HepG2 (cell line): Measurements from ENCODE around the gene BCL2L1. TPM values are rescaled to one million over a fixed set of nuclear protein-coding genes. Genes with fewer than 3 reads are reported as not detected.

Experiments
- ARNTL ChIP-seq: sonication (generic); formaldehyde crosslinking; IDR thresholded peaks from 2 replicates; pipeline ENCODE4 v1.4.0; 2020; ENCODE audit warnings: mild to moderate bottlenecking, missing genetic modification reagents
- CHD2 ChIP-seq: IDR thresholded peaks from 2 replicates; pipeline ENCODE4 v1.6.1; 2011; ENCODE audit warnings: low read depth, low read length, improper control_type of control experiment
- EEA1 ChIP-seq: sonication (generic); formaldehyde crosslinking; IDR thresholded peaks from 2 replicates; pipeline ENCODE4 v1.5.1; 2020; ENCODE audit warnings: mild to moderate bottlenecking, missing genetic modification reagents, borderline replicate concordance
- ETV5 ChIP-seq: IDR thresholded peaks from 2 replicates; pipeline ENCODE4 v1.6.1; 2018; ENCODE audit warnings: missing biosample characterization, missing genetic modification reagents, inconsistent platforms, borderline replicate concordance
- FLYWCH1 ChIP-seq: sonication (generic); formaldehyde crosslinking; IDR thresholded peaks from 2 replicates; pipeline ENCODE4 v1.8.1; 2023; ENCODE audit warnings: mild to moderate bottlenecking, missing genetic modification reagents
- GABPB1 ChIP-seq: IDR thresholded peaks from 2 replicates; pipeline ENCODE4 v1.6.1; 2016; ENCODE audit warnings: mild to moderate bottlenecking, missing genetic modification reagents, moderate library complexity, missing compliant biosample characterization
- KDM6A ChIP-seq: IDR thresholded peaks from 2 replicates; pipeline ENCODE4 v1.6.1; 2016; ENCODE audit warnings: low read depth
- NKX3-1 ChIP-seq: sonication (generic); formaldehyde crosslinking; IDR thresholded peaks from 2 replicates; pipeline ENCODE4 v1.5.0; 2020; ENCODE audit warnings: missing genetic modification reagents
- RAD21 ChIP-seq: fragments of 450-650 bp; formaldehyde crosslinking; IDR thresholded peaks from 2 replicates; pipeline ENCODE4 v1.5.0; 2020; ENCODE audit warnings: mild to moderate bottlenecking
- SP140L ChIP-seq: sonication (generic); formaldehyde crosslinking; IDR thresholded peaks from 2 replicates; pipeline ENCODE4 v1.4.0; 2020; ENCODE audit warnings: missing genetic modification reagents, borderline replicate concordance
- SP4 ChIP-seq: sonication (generic); formaldehyde crosslinking; IDR thresholded peaks from 2 replicates; pipeline ENCODE4 v1.8.1; 2023; ENCODE audit warnings: mild to moderate bottlenecking, missing genetic modification reagents
- ZNF317 ChIP-seq: sonication (generic); formaldehyde crosslinking; IDR thresholded peaks from 2 replicates; pipeline ENCODE4 v1.5.0; 2020; ENCODE audit warnings: mild to moderate bottlenecking, missing genetic modification reagents
- ZNF367 ChIP-seq: sonication (generic); formaldehyde crosslinking; IDR thresholded peaks from 2 replicates; pipeline ENCODE4 v1.4.0; 2020; ENCODE audit warnings: missing genetic modification reagents, borderline replicate concordance
- ZNF543 ChIP-seq: sonication (generic); formaldehyde crosslinking; IDR thresholded peaks from 2 replicates; pipeline ENCODE4 v1.4.0; 2020; ENCODE audit warnings: mild to moderate bottlenecking, missing genetic modification reagents
- ZNF703 ChIP-seq: sonication (generic); formaldehyde crosslinking; IDR thresholded peaks from 2 replicates; pipeline ENCODE4 v1.5.1; 2020; ENCODE audit warnings: missing genetic modification reagents, mild to moderate bottlenecking, moderate library complexity, borderline replicate concordance
- ZNF747 ChIP-seq: sonication (generic); formaldehyde crosslinking; IDR thresholded peaks from 2 replicates; pipeline ENCODE4 v1.8.1; 2023; ENCODE audit warnings: missing genetic modification reagents, mild to moderate bottlenecking, borderline replicate concordance
- ZNF775 ChIP-seq: sonication (generic); formaldehyde crosslinking; IDR thresholded peaks from 2 replicates; pipeline ENCODE4 v1.4.0; 2020; ENCODE audit warnings: missing genetic modification reagents, mild to moderate bottlenecking, moderate library complexity, borderline replicate concordance
- polyA plus RNA-seq, 8 experiments: library from polyadenylated mRNA; depleted of rRNA in 3 of 8; stranded (reverse) in 7 of 8; unstranded in 1 of 8; fragments of >200 nt; fragmentation: Illumina TruSeq in 4 of 8; extraction: Trizol in 4 of 8; gene quantifications; 2 replicates each; pipeline versions ENCODE4 v1.2.1 to v1.2.3, GENCODE V29; 2011 to 2016; ENCODE audit warnings: low read depth in 4 of 8, missing spikeins in 1 of 8, mixed read lengths in 1 of 8; ENCODE audit not compliant: insufficient read depth in 1 of 8
- total RNA-seq, 5 experiments: library from RNA; depleted of rRNA; stranded (reverse); fragments of >200 nt; fragmentation: Illumina TruSeq; extraction: Trizol; gene quantifications; 2 replicates each; pipeline ENCODE4 v1.2.3, GENCODE V29; 2016; ENCODE audit warnings: low read depth in 1 of 5
- TF ChIP-seq, protein P1 (sequence below): sonication (generic); formaldehyde crosslinking; IDR thresholded peaks from 2 replicates; pipeline ENCODE4 v1.4.0; 2020; ENCODE audit warnings: missing genetic modification reagents
- TF ChIP-seq, protein P2 (sequence below): sonication (generic); formaldehyde crosslinking; IDR thresholded peaks from 2 replicates; pipeline ENCODE4 v1.4.0; 2020; ENCODE audit warnings: missing genetic modification reagents
- TF ChIP-seq, protein P3 (sequence below): sonication (generic); formaldehyde crosslinking; IDR thresholded peaks from 2 replicates; pipeline ENCODE4 v1.8.0; 2022; ENCODE audit warnings: mild to moderate bottlenecking, missing genetic modification reagents, moderate library complexity
- TF ChIP-seq, protein P4 (sequence below): sonication (generic); formaldehyde crosslinking; IDR thresholded peaks from 2 replicates; pipeline ENCODE4 v1.4.0; 2020; ENCODE audit warnings: missing genetic modification reagents, borderline replicate concordance
- TF ChIP-seq, protein P5 (sequence below): fragments of 450-650 bp; IDR thresholded peaks from 2 replicates; pipeline ENCODE4 v1.6.1; 2017

BCL2L1 gene
- total and polyA plus RNA-seq, 2 of the 13 experiments (the other 11 are each of a cell fraction or from before 2014, with no cell fraction given) = 164 to 258 TPM

DNA sequence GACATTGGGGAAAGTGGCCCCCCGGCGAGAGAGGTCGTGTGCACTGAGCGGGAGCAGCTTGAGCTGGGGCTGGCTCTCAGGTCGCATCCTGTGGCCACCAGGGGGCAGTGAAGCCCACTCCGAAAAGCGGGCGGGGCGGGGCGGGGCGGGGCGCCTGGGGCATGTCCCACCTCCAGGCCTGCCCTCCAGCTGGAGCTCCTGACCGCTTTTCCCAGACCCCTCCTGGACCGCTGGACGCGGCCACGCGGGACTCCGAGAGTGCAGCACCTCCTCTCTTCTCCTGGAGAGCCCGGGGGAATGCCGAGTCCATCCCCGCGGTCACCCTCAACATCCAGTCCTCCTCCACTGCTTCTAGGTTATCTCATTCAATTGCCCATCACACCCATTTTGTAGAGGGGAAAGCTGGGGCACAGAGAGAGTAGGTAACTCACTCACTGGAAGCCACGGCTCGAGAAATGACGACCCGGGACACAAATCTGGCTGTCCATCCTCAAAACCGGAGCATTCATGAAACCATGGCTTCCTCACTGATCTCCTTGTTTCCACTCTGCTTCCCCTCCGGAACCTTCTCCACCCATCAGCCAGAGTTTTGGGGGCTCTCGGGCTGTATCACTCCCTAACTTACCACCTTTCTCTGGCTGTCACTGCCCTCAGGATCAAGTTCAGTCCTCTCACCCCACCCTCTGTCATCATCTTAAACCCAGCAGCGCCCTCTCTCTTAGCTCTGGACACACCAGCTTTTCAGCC is 60.9 kb downstream of the BCL2L1 start (continued):
- TF ChIP-seq, protein P1, sequence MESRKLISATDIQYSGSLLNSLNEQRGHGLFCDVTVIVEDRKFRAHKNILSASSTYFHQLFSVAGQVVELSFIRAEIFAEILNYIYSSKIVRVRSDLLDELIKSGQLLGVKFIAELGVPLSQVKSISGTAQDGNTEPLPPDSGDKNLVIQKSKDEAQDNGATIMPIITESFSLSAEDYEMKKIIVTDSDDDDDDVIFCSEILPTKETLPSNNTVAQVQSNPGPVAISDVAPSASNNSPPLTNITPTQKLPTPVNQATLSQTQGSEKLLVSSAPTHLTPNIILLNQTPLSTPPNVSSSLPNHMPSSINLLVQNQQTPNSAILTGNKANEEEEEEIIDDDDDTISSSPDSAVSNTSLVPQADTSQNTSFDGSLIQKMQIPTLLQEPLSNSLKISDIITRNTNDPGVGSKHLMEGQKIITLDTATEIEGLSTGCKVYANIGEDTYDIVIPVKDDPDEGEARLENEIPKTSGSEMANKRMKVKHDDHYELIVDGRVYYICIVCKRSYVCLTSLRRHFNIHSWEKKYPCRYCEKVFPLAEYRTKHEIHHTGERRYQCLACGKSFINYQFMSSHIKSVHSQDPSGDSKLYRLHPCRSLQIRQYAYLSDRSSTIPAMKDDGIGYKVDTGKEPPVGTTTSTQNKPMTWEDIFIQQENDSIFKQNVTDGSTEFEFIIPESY (CRISPR knock-in tag) = peak; percentile 23; the same call in 1 of the 2 replicates
- TF ChIP-seq RAD21 (CRISPR knock-in tag) = peak; percentile 91; the same call in 1 of the 2 replicates
- peak; percentile 68; the same call in 1 of the 2 replicates for TF ChIP-seq ETV5 (CRISPR knock-in tag)
- no peak for TF ChIP-seq NKX3-1
- TF ChIP-seq KDM6A (CRISPR knock-in tag) = no peak
- peak; percentile 86 for TF ChIP-seq ZNF317 (CRISPR knock-in tag)
- TF ChIP-seq ZNF367 (CRISPR knock-in tag) = no peak
- TF ChIP-seq EEA1 (CRISPR knock-in tag) = peak; percentile 86; the same call in 1 of the 2 replicates
- TF ChIP-seq ZNF775 (CRISPR knock-in tag) = no peak
- peak; percentile 90; the same call in 1 of the 2 replicates for TF ChIP-seq ARNTL (CRISPR knock-in tag)
- TF ChIP-seq ZNF703 (CRISPR knock-in tag) = no peak
- peak; percentile 86; the same call in 1 of the 2 replicates for TF ChIP-seq ZNF747 (CRISPR knock-in tag)
- TF ChIP-seq GABPB1 (CRISPR knock-in tag) = peak; percentile 78
- TF ChIP-seq, protein P2, sequence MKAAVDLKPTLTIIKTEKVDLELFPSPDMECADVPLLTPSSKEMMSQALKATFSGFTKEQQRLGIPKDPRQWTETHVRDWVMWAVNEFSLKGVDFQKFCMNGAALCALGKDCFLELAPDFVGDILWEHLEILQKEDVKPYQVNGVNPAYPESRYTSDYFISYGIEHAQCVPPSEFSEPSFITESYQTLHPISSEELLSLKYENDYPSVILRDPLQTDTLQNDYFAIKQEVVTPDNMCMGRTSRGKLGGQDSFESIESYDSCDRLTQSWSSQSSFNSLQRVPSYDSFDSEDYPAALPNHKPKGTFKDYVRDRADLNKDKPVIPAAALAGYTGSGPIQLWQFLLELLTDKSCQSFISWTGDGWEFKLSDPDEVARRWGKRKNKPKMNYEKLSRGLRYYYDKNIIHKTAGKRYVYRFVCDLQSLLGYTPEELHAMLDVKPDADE (CRISPR knock-in tag) = no peak
- TF ChIP-seq FLYWCH1 (CRISPR knock-in tag) = no peak
- TF ChIP-seq, protein P3, sequence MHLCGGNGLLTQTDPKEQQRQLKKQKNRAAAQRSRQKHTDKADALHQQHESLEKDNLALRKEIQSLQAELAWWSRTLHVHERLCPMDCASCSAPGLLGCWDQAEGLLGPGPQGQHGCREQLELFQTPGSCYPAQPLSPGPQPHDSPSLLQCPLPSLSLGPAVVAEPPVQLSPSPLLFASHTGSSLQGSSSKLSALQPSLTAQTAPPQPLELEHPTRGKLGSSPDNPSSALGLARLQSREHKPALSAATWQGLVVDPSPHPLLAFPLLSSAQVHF (CRISPR knock-in tag) = no peak
- no peak; the same call in 1 of the 2 replicates for TF ChIP-seq SP140L
- peak; percentile 96; the same call in 1 of the 2 replicates for TF ChIP-seq ZNF543 (CRISPR knock-in tag)
- TF ChIP-seq, protein P4, sequence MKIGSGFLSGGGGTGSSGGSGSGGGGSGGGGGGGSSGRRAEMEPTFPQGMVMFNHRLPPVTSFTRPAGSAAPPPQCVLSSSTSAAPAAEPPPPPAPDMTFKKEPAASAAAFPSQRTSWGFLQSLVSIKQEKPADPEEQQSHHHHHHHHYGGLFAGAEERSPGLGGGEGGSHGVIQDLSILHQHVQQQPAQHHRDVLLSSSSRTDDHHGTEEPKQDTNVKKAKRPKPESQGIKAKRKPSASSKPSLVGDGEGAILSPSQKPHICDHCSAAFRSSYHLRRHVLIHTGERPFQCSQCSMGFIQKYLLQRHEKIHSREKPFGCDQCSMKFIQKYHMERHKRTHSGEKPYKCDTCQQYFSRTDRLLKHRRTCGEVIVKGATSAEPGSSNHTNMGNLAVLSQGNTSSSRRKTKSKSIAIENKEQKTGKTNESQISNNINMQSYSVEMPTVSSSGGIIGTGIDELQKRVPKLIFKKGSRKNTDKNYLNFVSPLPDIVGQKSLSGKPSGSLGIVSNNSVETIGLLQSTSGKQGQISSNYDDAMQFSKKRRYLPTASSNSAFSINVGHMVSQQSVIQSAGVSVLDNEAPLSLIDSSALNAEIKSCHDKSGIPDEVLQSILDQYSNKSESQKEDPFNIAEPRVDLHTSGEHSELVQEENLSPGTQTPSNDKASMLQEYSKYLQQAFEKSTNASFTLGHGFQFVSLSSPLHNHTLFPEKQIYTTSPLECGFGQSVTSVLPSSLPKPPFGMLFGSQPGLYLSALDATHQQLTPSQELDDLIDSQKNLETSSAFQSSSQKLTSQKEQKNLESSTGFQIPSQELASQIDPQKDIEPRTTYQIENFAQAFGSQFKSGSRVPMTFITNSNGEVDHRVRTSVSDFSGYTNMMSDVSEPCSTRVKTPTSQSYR = 0 out of 2 replicates have a peak, but pooled peaks have one; percentile 32
- TF ChIP-seq CHD2 = no peak
- TF ChIP-seq SP4 (CRISPR knock-in tag) = peak; percentile 63
- TF ChIP-seq, protein P5, sequence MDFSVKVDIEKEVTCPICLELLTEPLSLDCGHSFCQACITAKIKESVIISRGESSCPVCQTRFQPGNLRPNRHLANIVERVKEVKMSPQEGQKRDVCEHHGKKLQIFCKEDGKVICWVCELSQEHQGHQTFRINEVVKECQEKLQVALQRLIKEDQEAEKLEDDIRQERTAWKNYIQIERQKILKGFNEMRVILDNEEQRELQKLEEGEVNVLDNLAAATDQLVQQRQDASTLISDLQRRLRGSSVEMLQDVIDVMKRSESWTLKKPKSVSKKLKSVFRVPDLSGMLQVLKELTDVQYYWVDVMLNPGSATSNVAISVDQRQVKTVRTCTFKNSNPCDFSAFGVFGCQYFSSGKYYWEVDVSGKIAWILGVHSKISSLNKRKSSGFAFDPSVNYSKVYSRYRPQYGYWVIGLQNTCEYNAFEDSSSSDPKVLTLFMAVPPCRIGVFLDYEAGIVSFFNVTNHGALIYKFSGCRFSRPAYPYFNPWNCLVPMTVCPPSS = no peak
